ENCODE data around the gene FAM149A. TPM values are rescaled to one million over a fixed set of nuclear protein-coding genes. Genes with fewer than 3 reads are reported as not detected.

FAM149A gene
- total RNA-seq, 1 experiment from 2014 or later, result 8.9 TPM

DNA sequence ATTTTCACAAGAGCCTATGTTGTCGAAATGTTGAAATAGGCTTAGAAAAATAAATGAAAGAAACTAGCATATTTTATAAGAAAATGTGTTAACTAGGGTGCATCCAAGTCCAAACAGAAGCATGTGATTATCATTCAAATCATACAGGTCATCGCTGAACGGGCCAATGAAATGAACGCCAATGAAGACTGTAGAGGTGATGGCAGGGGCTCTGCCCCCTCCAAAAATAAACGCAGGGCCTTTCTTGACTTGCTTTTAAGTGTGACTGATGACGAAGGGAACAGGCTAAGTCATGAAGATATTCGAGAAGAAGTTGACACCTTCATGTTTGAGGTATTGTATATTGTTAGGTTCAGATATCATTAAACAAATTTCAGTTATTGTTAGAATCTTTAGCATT, 96.5 kb downstream of the FAM149A start:
- no TSS peak for BruUV-seq (replicated peaks)
- TF ChIP-seq TCF7L2 (IDR thresholded peaks at IDR 0.05; ENCODE audit: borderline replicate concordance, extremely low read depth, insufficient read depth, insufficient read length), result no peak
- intact Hi-C loops (cut with micrococcal nuclease), result loop anchor here (2.0 kb wide), 1 partner anchor 132 kb away; the partner anchor contains the start of gene TLR3
- DNase-seq (ENCODE audit: low read depth, low spot score) (no peak), ATAC-seq (no peak)
- Histone ChIP-seq H3K27ac (ENCODE audit: low read depth, low read length) (no peak overlapping the region), H3K9ac (ENCODE audit: low read length) (no peak overlapping the region), H3K9me2 (ENCODE audit: insufficient read depth) (no peaks in the 10 kb centered on the region), H3K4me1 (ENCODE audit: control insufficient read depth in 1 of 2, insufficient read depth in 2 of 2, low read length in 2 of 2) (peaks cover 0 to 17% of the 10 kb centered on the region in 2 experiments; a peak in 2 of 4 replicates), H3K4me2 (ENCODE audit: low read length) (no peak overlapping the region), H3K27me3 (ENCODE audit: insufficient read depth, low read length) (no peaks in the 10 kb centered on the region), H4K20me1 (ENCODE audit: insufficient read depth) (no peaks in the 10 kb centered on the region), H3K9me3 (ENCODE audit: control insufficient read depth in 1 of 2, insufficient read depth in 1 of 2, low read depth in 1 of 2, low read length in 2 of 2) (no peaks in the 10 kb centered on the region), H2AFZ (ENCODE audit: low read depth, low read length, poor library complexity, severe bottlenecking) (no peak overlapping the region), H3K4me3 (replicated peaks in 1 of 2; ENCODE audit: low read depth in 1 of 2, low read length in 2 of 2) (no peak overlapping the region), H3K79me2 (ENCODE audit: insufficient read depth, low read length) (no peaks in the 10 kb centered on the region), H3K36me3 (ENCODE audit: control insufficient read depth in 1 of 2, insufficient read depth in 2 of 2, low read length in 2 of 2) (no peaks in the 10 kb centered on the region)
- POLR2A ChIA-PET, result interaction anchor here (0.9 kb wide), 1 partner anchor 9 kb away, joined by 3 read pairs; no protein-coding TSS in a partner anchor
- RAD21 ChIA-PET (ENCODE audit: low non-redundant PET in 1 of 2, low total read pairs in 2 of 2, uncharacterized antibody in 2 of 2, unreplicated experiment in 2 of 2), result no interaction called here
- CTCF ChIA-PET, result interaction anchor here (1.1 to 1.8 kb wide), 5 partner anchors 9 to 133 kb away, joined by 3 to 11 read pairs (median 6); partner anchors contain the start of gene CYP4V2

DNA sequence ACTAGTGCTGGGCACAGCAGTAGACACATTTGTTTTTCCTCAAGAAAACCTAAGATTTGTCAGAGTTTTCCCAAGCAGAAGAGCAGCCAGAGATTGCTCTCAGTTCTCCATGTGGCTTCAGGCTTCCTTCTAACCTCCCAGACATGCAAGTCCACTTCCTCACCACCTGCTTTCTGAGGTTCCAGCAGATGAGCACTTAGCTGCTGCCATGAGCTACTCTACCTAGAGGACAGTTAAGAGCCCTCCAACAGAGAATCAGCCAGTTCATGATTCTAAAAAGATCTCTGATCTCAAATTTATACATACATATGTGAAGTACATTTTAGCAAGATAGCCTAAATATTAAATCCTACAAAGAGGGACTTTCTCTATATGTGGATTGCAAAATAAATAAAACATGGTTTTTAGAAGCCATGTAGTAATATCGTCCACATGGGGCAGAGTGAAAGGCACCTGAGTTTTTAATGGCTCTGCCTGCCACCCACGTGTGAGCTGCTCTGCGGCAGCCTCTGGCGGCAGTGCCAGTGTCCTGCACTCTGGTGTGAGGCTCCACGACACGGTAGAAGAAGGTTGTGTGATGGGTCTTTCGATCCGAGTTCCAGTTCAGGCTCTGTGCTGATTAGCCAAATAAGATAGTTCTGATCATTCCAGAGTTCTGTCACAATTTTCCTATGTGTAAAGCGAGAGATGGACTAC, 97.2 kb downstream of the FAM149A start:
- no peak overlapping the region for H3K27ac ChIP-seq (ENCODE audit: low read depth, low read length)
- ChIA-PET RAD21 (ENCODE audit: low non-redundant PET in 1 of 2, low total read pairs in 2 of 2, uncharacterized antibody in 2 of 2, unreplicated experiment in 2 of 2) (no interaction called here), CTCF (interaction anchor here (1.1 to 1.8 kb wide), 5 partner anchors 10 to 134 kb away, joined by 3 to 11 read pairs (median 6); partner anchors contain the start of gene CYP4V2), POLR2A (interaction anchor here (0.9 kb wide), 1 partner anchor 9 kb away, joined by 3 read pairs; no protein-coding TSS in a partner anchor)
- H3K79me2 ChIP-seq (ENCODE audit: insufficient read depth, low read length), result no peaks in the 10 kb centered on the region
- peak overlapping the region; percentile 45 for H3K4me2 ChIP-seq (ENCODE audit: low read length)
- H3K36me3 ChIP-seq (ENCODE audit: control insufficient read depth in 1 of 2, insufficient read depth in 2 of 2, low read length in 2 of 2), result no peaks in the 10 kb centered on the region
- intact Hi-C loops (cut with micrococcal nuclease), result loop anchor here (2.0 kb wide), 1 partner anchor 133 kb away; the partner anchor contains the start of gene TLR3
- BruUV-seq (replicated peaks), result no TSS peak
- H3K4me1 ChIP-seq (ENCODE audit: control insufficient read depth in 1 of 2, insufficient read depth in 2 of 2, low read length in 2 of 2), result peaks cover 0 to 17% of the 10 kb centered on the region in 2 experiments; a peak in 2 of 4 replicates
- no peaks in the 10 kb centered on the region for H4K20me1 ChIP-seq (ENCODE audit: insufficient read depth)
- no peak overlapping the region for H3K9ac ChIP-seq (ENCODE audit: low read length)
- DNase-seq (ENCODE audit: low read depth, low spot score) (peak; percentile 66), ATAC-seq (peak; percentile 90)
- no peak overlapping the region for H3K4me3 ChIP-seq (replicated peaks in 1 of 2; ENCODE audit: low read depth in 1 of 2, low read length in 2 of 2)
- H2AFZ ChIP-seq (ENCODE audit: low read depth, low read length, poor library complexity, severe bottlenecking), result peak overlapping the region; percentile 74
- H3K9me3 ChIP-seq (ENCODE audit: control insufficient read depth in 1 of 2, insufficient read depth in 1 of 2, low read depth in 1 of 2, low read length in 2 of 2), result no peaks in the 10 kb centered on the region
- H3K9me2 ChIP-seq (ENCODE audit: insufficient read depth), result no peaks in the 10 kb centered on the region
- no peaks in the 10 kb centered on the region for H3K27me3 ChIP-seq (ENCODE audit: insufficient read depth, low read length)
- TF ChIP-seq SRF (IDR thresholded peaks at IDR 0.05; ENCODE audit: low read depth), result 0 out of 2 replicates have a peak, but pooled peaks have one; percentile 8
- TF ChIP-seq CEBPB (IDR thresholded peaks at IDR 0.05; ENCODE audit: low read depth), result no peak
- no peak for TF ChIP-seq EZH2phosphoT487 (IDR thresholded peaks at IDR 0.05; ENCODE audit: borderline replicate concordance)
- TF ChIP-seq, protein P1, sequence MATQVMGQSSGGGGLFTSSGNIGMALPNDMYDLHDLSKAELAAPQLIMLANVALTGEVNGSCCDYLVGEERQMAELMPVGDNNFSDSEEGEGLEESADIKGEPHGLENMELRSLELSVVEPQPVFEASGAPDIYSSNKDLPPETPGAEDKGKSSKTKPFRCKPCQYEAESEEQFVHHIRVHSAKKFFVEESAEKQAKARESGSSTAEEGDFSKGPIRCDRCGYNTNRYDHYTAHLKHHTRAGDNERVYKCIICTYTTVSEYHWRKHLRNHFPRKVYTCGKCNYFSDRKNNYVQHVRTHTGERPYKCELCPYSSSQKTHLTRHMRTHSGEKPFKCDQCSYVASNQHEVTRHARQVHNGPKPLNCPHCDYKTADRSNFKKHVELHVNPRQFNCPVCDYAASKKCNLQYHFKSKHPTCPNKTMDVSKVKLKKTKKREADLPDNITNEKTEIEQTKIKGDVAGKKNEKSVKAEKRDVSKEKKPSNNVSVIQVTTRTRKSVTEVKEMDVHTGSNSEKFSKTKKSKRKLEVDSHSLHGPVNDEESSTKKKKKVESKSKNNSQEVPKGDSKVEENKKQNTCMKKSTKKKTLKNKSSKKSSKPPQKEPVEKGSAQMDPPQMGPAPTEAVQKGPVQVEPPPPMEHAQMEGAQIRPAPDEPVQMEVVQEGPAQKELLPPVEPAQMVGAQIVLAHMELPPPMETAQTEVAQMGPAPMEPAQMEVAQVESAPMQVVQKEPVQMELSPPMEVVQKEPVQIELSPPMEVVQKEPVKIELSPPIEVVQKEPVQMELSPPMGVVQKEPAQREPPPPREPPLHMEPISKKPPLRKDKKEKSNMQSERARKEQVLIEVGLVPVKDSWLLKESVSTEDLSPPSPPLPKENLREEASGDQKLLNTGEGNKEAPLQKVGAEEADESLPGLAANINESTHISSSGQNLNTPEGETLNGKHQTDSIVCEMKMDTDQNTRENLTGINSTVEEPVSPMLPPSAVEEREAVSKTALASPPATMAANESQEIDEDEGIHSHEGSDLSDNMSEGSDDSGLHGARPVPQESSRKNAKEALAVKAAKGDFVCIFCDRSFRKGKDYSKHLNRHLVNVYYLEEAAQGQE (IDR thresholded peaks at IDR 0.05; ENCODE audit: low read depth), result no peak
- peak; percentile 47 for TF ChIP-seq YY1 (IDR thresholded peaks at IDR 0.05; ENCODE audit: extremely low read depth, insufficient replicate concordance, low read depth, low read length)
- TF ChIP-seq, protein P2, sequence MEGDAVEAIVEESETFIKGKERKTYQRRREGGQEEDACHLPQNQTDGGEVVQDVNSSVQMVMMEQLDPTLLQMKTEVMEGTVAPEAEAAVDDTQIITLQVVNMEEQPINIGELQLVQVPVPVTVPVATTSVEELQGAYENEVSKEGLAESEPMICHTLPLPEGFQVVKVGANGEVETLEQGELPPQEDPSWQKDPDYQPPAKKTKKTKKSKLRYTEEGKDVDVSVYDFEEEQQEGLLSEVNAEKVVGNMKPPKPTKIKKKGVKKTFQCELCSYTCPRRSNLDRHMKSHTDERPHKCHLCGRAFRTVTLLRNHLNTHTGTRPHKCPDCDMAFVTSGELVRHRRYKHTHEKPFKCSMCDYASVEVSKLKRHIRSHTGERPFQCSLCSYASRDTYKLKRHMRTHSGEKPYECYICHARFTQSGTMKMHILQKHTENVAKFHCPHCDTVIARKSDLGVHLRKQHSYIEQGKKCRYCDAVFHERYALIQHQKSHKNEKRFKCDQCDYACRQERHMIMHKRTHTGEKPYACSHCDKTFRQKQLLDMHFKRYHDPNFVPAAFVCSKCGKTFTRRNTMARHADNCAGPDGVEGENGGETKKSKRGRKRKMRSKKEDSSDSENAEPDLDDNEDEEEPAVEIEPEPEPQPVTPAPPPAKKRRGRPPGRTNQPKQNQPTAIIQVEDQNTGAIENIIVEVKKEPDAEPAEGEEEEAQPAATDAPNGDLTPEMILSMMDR (IDR thresholded peaks at IDR 0.05 in 2 of 3, conservative IDR thresholded peaks at IDR 0.05 in 1 of 3; ENCODE audit: borderline replicate concordance in 1 of 3, insufficient read depth in 1 of 3, low read depth in 2 of 3, low read length in 2 of 3), result peak; percentile 90 to 98 (median 95)
- no peak for TF ChIP-seq EZH2 (IDR thresholded peaks at IDR 0.05)
- TF ChIP-seq, protein P3, sequence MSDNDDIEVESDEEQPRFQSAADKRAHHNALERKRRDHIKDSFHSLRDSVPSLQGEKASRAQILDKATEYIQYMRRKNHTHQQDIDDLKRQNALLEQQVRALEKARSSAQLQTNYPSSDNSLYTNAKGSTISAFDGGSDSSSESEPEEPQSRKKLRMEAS (IDR thresholded peaks at IDR 0.05), result peak; percentile 95
- peak; percentile 80 for TF ChIP-seq CBX3 (IDR thresholded peaks at IDR 0.05; ENCODE audit: low read depth)
- TF ChIP-seq ZFX (IDR thresholded peaks at IDR 0.05), result no peak
- peak; percentile 78 for TF ChIP-seq EGR1 (IDR thresholded peaks at IDR 0.05; ENCODE audit: low read depth)
- no peak for TF ChIP-seq ELF1 (IDR thresholded peaks at IDR 0.05; ENCODE audit: borderline replicate concordance, low read depth)

All from HCT116 (cell line).